ENCODE data around the gene JAM3.
A peak's percentile ranks its signal among the peaks of the same experiment; 100 is the strongest.

GRCh38 chr11:134139873-134140331, 71.0 kb downstream of the JAM3 start:
- peak; percentile 66 for TF ChIP-seq CTCF (IDR thresholded peaks at IDR 0.05; ENCODE audit: low read depth, low read length, poor library complexity, severe bottlenecking)
- TF ChIP-seq EZH2phosphoT487 (IDR thresholded peaks at IDR 0.05; ENCODE audit: borderline replicate concordance, low read length) = no peak

Measured in DOHH2 (cell line).